ENCODE results near the gene MYO5C. TPM values are rescaled to one million over a fixed set of nuclear protein-coding genes. Genes with fewer than 3 reads are reported as not detected.

The MYO5C gene
- total RNA-seq, 1 experiment from 2014 or later: 0.11 TPM

GRCh38 chr15:52284164-52284563 is 11.4 kb downstream of the MYO5C start:
- in situ Hi-C loops (cut with HindIII; ENCODE audit: low pct_unique_long_range_greater_than_20kb, low sequenced_read_pairs): no loop called here
- no peak for DNase-seq (ENCODE audit: low read depth, low spot score)

DNA sequence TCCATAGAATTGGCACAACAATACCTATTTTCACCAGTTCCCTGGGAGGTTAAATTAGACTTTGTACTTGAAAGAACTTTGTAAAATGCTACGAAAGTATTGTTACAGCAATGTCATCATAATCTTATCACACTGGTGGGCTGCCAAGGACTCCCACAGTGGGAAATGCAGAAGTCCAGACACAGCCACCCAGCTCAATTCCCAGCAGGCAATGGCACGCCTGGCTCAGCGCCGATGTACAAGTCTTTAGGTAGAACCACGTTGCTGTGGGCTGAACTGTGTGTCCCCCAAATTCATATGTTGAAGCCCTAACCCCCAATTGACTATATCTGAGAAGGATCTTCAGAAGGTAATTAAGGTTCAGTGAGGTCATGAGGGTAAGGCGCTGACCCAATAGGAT is 12.3 kb downstream of the MYO5C start:
- in situ Hi-C loops (cut with HindIII; ENCODE audit: low pct_unique_long_range_greater_than_20kb, low sequenced_read_pairs): no loop called here
- DNase-seq (ENCODE audit: low read depth, low spot score): no peak

DNA sequence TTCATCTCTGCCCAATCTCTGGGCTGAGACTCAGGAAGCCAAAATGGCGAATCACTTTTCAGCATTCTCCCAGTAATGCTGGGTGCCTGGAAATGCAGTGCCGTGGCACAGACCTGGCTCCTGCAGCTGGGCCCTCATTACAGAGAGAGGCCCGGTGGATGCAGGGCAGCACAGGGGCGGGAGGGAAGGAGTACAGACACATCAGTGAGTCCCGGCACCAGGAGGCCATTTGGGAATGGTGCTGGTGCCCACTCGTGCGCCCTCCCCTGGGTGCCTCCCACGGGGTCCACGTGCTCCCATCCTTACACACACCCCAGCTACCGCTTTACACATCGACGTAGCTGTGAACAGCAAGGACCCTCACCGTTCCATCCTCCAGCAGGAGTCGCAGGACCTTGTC is 13.2 kb downstream of the MYO5C start:
- in situ Hi-C loops (cut with HindIII; ENCODE audit: low pct_unique_long_range_greater_than_20kb, low sequenced_read_pairs): no loop called here
- DNase-seq (ENCODE audit: low read depth, low spot score): no peak

DNA sequence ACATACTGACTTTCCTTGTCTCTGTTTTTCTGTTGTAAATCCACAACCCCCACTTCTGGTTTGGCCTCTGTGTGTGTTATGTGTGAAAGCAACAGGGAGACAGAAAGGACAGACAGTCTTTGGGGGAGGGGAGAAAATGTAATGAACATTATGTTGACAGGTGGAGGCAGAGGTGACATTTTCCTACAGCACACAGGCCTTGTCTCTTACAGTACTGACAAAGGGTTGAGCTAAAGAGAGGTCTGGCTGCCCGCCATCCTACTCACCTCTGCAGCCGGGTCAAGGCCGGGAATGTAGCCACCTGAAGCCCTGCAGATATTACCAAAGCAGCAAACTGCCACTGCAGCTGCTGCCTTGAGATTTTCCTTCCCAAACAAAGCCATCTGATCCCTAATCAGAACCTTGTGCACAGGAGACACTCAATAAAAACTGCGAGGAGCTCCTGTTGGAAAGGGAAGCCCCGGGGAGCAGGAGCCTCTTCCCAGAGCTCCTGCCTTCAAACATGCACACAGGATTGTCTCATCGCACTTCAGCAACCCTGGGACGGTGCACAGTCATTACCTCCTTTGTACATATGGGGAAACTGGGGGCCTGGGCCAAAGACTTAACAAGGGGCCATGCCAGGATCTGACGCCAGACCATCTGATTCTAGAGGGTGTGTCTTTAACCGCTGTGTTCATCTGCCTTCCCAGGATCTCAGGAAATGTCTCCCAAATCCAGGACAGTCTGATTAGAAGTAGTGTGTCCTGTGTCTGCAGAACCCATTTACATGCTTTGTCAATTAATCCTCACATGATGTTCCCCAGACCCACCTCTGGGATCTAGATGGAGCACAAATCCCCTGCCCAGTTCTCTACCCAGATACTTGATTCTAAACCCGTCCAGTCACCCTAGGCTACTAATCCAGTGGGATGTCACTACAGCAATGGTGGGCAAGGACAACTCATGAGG is 14.2 kb downstream of the MYO5C start:
- DNase-seq (ENCODE audit: low read depth, low spot score): no peak
- in situ Hi-C loops (cut with HindIII; ENCODE audit: low pct_unique_long_range_greater_than_20kb, low sequenced_read_pairs): no loop called here

DNA sequence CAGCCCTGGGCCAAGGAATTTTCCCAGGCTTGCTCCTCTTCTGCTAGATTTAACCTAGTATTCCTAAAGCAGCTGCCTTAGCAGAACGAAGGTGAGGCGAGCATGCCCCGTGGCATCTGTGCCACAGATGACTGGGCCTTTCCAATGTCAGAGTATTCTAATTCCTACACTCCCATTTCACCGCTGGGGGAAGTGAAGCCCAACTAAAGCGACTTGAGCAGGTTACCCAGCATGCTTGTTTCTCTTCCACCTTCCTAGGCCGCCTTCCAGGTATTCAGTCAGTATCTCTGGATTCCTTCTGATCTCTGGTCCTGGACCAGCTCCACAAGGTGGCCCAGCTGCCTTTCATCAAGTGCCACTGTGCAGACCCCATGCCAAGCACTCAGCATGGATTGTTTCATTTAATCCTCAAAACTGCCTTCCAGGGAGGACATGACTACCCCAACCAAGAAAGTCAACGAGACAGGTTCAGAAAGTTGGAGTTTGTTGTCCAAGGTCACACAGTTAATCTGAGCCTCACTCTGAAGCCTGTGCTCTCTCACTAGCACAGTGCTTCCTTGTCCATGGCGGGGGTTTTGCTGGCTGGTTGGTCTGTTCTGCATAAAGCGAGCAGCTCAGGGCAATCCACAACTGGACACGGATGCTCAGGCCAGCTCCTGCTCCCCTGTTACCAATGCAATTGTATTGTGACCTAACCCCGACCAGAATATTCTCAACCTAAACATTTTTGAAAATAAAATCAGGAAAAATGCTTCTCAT is 15.1 kb downstream of the MYO5C start:
- in situ Hi-C loops (cut with HindIII; ENCODE audit: low pct_unique_long_range_greater_than_20kb, low sequenced_read_pairs): no loop called here
- no peak for DNase-seq (ENCODE audit: low read depth, low spot score)

- in situ Hi-C loops (cut with HindIII; ENCODE audit: low pct_unique_long_range_greater_than_20kb, low sequenced_read_pairs): no loop called here
- no peak for DNase-seq (ENCODE audit: low read depth, low spot score)
These were observed 16.8 kb downstream of the MYO5C start for GRCh38 chr15:52278636-52279367.

- no peak for DNase-seq (ENCODE audit: low read depth, low spot score)
- in situ Hi-C loops (cut with HindIII; ENCODE audit: low pct_unique_long_range_greater_than_20kb, low sequenced_read_pairs): no loop called here
These were observed 17.5 kb downstream of the MYO5C start for GRCh38 chr15:52278135-52278534.

DNA sequence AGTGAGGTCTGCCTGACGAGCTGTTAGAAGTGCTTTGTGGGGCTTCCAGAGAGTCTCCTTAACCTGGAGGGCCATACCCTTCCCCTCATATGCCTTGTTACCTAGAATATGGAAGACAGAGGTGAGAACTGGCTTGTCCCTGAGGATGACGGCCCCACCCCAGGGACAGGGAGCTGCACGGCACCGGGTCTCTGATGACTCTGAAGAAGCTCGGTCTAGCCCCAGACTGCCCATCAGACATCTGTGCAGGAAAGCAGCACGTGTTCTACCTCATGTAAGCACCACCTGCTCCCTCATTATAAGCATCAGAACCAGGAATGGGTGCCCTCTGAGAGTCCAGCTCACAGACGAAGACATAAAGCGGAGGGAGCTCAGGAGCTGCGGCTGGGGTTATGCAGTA is 18.0 kb downstream of the MYO5C start:
- in situ Hi-C loops (cut with HindIII; ENCODE audit: low pct_unique_long_range_greater_than_20kb, low sequenced_read_pairs): no loop called here
- no peak for DNase-seq (ENCODE audit: low read depth, low spot score)

DNA sequence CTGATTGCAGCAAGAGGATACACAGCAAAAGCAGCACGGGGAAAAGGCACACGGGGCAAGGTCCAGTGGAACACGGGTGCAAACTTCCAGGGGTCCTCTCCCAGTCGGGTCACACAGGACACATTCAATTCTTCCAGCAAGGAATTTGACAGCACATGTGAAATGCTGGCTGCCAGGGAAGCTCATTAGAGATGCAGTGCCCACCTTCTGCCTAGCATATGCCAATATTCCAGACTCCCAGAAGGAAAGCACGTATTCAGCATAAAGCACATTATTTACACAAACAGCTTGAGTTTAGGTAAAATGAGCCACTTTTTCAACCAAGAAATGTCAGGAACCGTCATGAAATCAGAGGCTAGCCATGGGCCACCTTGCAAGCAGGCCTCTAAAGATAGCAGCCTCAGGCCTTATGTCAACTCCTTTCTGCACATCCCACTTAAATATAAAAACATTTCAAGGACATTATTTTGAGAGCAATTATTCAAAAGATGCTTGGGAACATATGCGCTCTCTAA is 19.3 kb downstream of the MYO5C start:
- in situ Hi-C loops (cut with HindIII; ENCODE audit: low pct_unique_long_range_greater_than_20kb, low sequenced_read_pairs): no loop called here
- no peak for DNase-seq (ENCODE audit: low read depth, low spot score)

DNA sequence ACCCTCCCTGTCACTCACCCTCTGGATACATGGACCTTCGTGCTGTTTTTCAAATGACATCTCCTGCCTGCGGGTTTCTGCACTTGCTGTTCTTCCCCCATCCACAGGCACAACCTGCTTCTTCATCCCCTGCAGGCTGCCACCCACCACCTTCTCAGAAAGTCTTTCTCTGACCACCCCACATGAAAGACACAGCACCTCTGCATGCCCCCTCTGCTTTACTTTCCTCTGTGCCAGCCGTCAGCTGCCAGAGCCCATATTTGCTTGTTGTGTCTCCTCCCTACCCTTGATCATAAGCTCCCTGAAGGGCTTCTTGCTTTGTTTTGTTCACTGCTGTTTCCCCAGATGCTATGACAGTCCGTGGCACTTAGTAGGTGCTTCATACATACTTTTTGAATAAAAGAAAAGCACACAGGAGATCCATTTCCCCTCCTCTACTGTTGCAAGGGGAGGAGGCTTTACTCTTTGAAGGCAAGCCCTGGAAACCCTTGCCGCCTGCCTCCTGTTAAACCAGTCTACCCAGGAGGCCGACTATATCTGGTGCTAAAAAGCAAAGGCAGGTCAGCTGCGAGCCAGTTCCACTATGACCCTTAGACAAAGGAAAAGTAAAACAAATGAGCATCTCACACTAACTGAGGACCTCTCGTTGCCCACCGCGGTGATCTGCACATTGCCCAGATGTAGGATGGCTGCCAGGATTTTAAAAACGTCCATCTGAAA is 31.9 kb downstream of the MYO5C start:
- DNase-seq (ENCODE audit: low read depth, low spot score): no peak
- in situ Hi-C loops (cut with HindIII; ENCODE audit: low pct_unique_long_range_greater_than_20kb, low sequenced_read_pairs): loop anchor here (25.0 kb wide), 1 partner anchor 474 kb away; no protein-coding TSS in a partner anchor

- DNase-seq (ENCODE audit: low read depth, low spot score): no peak
- in situ Hi-C loops (cut with HindIII; ENCODE audit: low pct_unique_long_range_greater_than_20kb, low sequenced_read_pairs): loop anchor here (25.0 kb wide), 1 partner anchor 475 kb away; no protein-coding TSS in a partner anchor
These were observed 33.2 kb downstream of the MYO5C start for GRCh38 chr15:52262364-52262763.

GRCh38 chr15:52261498-52262242 is 33.9 kb downstream of the MYO5C start:
- peak; percentile 83 for DNase-seq (ENCODE audit: low read depth, low spot score)
- in situ Hi-C loops (cut with HindIII; ENCODE audit: low pct_unique_long_range_greater_than_20kb, low sequenced_read_pairs): loop anchor here (25.0 kb wide), 1 partner anchor 476 kb away; no protein-coding TSS in a partner anchor

- in situ Hi-C loops (cut with HindIII; ENCODE audit: low pct_unique_long_range_greater_than_20kb, low sequenced_read_pairs): loop anchor here (25.0 kb wide), 1 partner anchor 476 kb away; no protein-coding TSS in a partner anchor
- no peak for DNase-seq (ENCODE audit: low read depth, low spot score)
These were observed 34.6 kb downstream of the MYO5C start for GRCh38 chr15:52261026-52261425.

DNA sequence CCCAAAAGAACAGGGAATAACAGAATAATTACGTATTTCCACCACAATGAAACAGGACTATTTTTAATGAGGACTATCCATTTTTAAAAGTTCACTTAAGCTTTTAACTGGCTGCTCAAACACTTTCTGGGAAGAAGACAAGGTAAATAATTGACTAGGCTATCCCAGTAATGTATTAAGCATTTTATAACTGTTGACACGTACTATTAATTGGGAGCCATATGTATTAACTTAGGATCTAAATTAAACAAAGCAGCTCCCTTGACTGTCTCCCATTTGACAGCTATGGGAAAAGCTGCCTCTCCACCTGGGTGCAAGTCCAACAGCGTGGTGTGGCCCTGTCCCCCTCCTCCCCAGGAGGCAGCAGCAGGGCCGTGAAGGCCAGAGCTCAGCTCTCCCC is 36.1 kb downstream of the MYO5C start:
- DNase-seq (ENCODE audit: low read depth, low spot score): no peak
- in situ Hi-C loops (cut with HindIII; ENCODE audit: low pct_unique_long_range_greater_than_20kb, low sequenced_read_pairs): loop anchor here (25.0 kb wide), 1 partner anchor 478 kb away; no protein-coding TSS in a partner anchor

DNA sequence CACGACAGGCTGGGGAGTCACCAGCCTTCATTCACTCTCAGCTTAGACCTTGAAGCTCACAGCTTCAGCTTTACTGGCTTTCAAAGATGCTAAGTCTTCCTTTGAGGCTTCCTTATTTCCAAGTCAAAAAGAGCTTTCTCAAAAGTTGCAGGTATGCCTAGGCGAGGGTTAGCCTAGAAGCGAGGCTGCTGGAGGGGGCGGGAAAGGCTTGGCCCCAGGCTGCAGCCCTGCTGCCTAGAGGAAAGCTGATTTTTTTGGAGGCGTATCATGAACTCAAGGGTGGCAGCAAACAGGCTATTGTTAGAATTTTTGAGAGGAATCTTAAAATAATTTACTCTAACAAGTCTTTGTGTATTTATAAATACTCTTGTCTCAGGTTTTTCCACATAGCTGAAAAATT is 37.1 kb downstream of the MYO5C start:
- DNase-seq (ENCODE audit: low read depth, low spot score): no peak
- in situ Hi-C loops (cut with HindIII; ENCODE audit: low pct_unique_long_range_greater_than_20kb, low sequenced_read_pairs): loop anchor here (25.0 kb wide), 1 partner anchor 479 kb away; no protein-coding TSS in a partner anchor

- peak; percentile 7 for DNase-seq (ENCODE audit: low read depth, low spot score)
- in situ Hi-C loops (cut with HindIII; ENCODE audit: low pct_unique_long_range_greater_than_20kb, low sequenced_read_pairs): loop anchor here (25.0 kb wide), 1 partner anchor 480 kb away; no protein-coding TSS in a partner anchor
These were observed 37.9 kb downstream of the MYO5C start for GRCh38 chr15:52257734-52258062.
